ENCODE data around the gene RSPH9. TPM values are rescaled to one million over a fixed set of nuclear protein-coding genes. Genes with fewer than 3 reads are reported as not detected.

RSPH9 gene, protein sequence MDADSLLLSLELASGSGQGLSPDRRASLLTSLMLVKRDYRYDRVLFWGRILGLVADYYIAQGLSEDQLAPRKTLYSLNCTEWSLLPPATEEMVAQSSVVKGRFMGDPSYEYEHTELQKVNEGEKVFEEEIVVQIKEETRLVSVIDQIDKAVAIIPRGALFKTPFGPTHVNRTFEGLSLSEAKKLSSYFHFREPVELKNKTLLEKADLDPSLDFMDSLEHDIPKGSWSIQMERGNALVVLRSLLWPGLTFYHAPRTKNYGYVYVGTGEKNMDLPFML
- total RNA-seq (2022; extraction: Qiagen RNA extraction) = 0.14 to 0.33 TPM (median 0.17 TPM) in 5 replicates

DNA sequence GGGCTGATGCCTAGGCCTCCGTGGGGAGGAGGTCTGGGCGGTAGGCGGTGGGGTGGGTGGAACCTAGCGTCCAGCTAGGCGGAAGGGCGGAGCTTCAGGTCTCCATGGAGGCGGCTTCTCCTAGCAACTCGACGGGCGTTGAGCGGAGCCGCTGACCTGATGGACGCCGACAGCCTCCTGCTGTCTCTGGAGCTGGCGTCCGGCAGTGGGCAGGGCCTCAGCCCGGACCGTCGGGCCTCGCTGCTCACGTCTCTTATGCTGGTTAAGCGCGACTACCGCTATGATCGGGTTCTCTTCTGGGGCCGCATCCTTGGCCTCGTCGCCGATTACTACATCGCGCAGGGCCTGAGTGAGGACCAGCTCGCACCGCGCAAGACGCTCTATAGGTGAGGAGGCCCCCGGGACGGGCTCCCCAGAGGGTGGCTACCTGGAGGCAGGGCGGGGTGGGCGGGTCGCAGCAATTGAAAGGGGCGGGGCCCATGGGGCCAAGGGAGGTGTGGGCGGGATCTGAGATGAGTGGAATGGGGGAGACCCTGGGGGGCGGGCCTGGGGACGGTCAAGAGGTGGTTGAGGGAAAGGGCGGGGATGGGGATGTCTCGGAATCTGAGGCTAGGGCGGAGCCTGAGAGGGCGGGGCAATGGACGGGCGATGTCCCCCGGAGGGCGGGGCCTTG lies at the start of gene RSPH9:
RSPH9 (plus strand) TSS at position 97 of the 673 bp plus-strand sequence; CDS start at position 160, 63 bp downstream.

DNA sequence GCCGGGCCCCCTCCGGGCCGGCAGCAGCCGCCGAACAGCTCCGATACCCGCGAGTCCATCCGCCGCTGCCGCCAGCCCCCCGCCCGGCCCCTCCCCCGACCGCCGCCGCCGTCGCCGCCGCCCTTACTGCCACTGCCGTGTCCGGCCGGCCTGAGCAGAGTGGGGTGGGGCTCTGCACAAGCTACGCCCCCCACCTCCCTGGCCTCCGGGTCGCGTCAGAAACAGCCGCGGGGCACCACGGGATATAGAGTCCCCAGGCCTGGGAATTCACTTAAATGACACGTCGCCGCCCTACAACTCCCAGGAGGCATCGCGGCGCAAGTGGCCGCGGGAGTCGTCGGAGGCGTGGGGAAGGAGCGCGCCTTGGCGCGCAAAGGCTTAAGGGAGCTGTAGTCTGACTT lies 15.7 kb upstream of the RSPH9 start, which contains the start of gene GTPBP2:
GTPBP2 (minus strand) TSS at position 161 of the 401 bp plus-strand sequence; CDS start at position 59, 102 bp downstream.

DNA sequence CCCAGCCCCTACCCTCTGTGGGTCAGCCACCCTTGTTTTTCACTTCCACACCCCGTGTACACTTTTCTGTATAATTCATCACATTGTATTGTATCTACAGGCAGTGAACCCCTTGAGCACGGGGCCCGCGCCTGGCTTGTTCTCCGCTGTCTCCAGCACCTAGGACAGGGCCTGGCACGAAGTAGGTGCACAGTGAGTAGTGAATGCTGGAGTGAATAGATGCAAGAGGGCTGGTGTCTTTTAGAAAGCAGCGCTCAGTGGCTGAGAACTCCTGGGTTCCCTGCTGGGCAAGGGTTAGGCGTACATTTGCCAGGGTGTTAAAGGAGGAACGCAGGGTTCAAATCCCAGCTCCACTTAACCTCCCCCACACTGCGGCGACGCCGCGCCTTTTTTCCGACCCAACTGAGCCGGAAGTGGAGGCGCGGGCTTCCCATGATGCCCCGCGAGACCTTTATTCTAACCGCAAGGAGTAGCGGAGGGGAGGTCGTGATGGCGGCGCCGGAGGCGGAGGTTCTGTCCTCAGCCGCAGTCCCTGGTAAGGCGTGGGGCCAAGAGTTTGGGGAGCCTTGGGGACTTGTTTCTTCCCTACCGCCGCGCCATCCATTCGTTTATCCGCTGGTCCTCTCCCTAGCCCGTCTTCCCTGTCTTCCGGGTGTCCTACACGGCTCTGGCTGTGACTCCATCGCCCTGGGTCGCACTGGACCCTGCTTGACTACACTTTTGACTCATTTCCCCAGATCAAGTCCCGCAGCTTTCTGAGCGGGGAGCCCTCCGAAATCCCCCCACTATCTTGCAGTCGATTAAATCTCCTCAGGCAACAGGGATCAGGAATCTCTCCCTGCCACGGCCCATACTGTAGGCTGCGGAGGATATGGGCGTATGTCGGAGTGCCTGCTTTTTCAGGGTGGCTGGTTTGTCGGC lies 9.2 kb upstream of the RSPH9 start, which contains the start of gene MAD2L1BP:
MAD2L1BP (plus strand) TSS at position 454 of the 921 bp plus-strand sequence; CDS start at position 490, 36 bp downstream.

DNA sequence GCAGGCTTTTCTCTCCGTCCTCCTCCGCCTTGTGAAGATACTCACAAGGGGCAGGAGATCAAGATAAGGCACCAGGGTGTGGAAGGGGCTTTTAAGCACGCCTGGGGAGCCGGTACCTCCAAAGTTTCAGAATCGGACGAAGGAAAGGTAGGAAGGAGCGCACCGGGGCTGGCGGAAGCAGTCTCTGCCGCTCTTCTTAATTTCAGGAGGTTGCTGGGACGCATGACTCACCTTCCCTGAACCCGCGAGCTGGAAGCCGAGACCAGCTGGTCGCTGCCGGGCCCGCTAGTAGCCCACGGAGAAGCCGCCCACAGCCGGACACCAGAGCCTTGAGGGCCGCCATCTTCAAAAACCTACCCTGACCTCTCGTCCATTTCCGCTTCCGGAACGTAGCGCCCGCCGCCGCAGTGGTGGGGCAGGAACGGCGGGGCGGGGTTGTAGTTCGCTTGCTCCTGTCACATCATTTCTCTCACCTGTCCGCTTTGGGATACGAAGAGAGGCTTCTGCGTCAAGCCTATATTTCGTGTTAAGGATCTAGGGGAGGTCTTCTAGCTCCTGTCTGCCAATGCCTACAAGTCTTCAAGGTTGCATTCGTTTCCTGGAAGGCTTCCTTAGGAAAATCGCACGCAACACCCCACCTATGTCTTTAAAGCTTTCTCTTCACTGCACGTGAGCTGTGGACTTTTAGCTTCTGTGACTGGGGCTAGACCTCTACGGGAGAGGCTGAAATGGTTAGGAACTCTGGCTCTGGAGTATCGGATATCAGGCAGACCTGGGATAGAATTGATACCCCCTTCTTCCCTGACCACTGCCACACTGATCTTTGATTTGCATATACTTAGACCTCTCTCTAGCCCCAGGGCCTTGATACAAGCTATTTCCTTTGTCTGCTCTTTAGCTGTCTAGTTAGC lies 42.9 kb downstream of the RSPH9 start, which contains the start of gene MRPS18A:
MRPS18A (minus strand) TSS at position 355 of the 911 bp plus-strand sequence; CDS start at position 343, 12 bp downstream.

Other genes starting within 250 kb of the RSPH9 start
- 7.7 to 10.6 TPM (median 9.2 TPM) in 5 replicates for gene ABCC10, start 217.5 kb upstream of the RSPH9 start, total RNA-seq (2022; extraction: Qiagen RNA extraction)
- gene DLK2, start 189.5 kb upstream of the RSPH9 start, total RNA-seq (2022; extraction: Qiagen RNA extraction) = 5.6 to 8.1 TPM (median 7.6 TPM) in 5 replicates
- gene TJAP1, start 167.5 kb upstream of the RSPH9 start, total RNA-seq (2022; extraction: Qiagen RNA extraction) = 17.8 to 19.6 TPM (median 18.8 TPM) in 5 replicates
- gene LRRC73, start 134.7 kb upstream of the RSPH9 start, total RNA-seq (2022; extraction: Qiagen RNA extraction) = 0.71 to 1.4 TPM (median 1.1 TPM) in 5 replicates
- gene YIPF3, start 128.1 kb upstream of the RSPH9 start, total RNA-seq (2022; extraction: Qiagen RNA extraction) = 64.0 to 74.4 TPM (median 71.7 TPM) in 5 replicates
- gene POLR1C, start 127.9 kb upstream of the RSPH9 start, total RNA-seq (2022; extraction: Qiagen RNA extraction) = 44.0 to 54.8 TPM (median 47.0 TPM) in 5 replicates
- gene XPO5, start 69.0 kb upstream of the RSPH9 start, total RNA-seq (2022; extraction: Qiagen RNA extraction) = 24.5 to 32.5 TPM (median 26.6 TPM) in 5 replicates
- 7.6 to 11.6 TPM (median 10.3 TPM) in 5 replicates for gene POLH, start 68.9 kb upstream of the RSPH9 start, total RNA-seq (2022; extraction: Qiagen RNA extraction)
- gene GTPBP2, start 15.8 kb upstream of the RSPH9 start, total RNA-seq (2022; extraction: Qiagen RNA extraction) = 13.9 to 19.2 TPM (median 18.4 TPM) in 5 replicates
- 33.7 to 38.3 TPM (median 36.7 TPM) in 5 replicates for gene MAD2L1BP, start 9.2 kb upstream of the RSPH9 start, total RNA-seq (2022; extraction: Qiagen RNA extraction)
- gene MRPS18A, start 42.8 kb downstream of the RSPH9 start, total RNA-seq (2022; extraction: Qiagen RNA extraction) = 46.1 to 48.8 TPM (median 48.0 TPM) in 5 replicates
- gene VEGFA, start 125.2 kb downstream of the RSPH9 start, total RNA-seq (2022; extraction: Qiagen RNA extraction) = 27.9 to 35.6 TPM (median 34.2 TPM) in 5 replicates